GM19463 (cell line): ENCODE data around the gene PDP2.
"Not testable (repeated sequence)": the region's sequence is repeated elsewhere in the genome, so short reads cannot be mapped to it uniquely, and the experiment has no call there.

Experiments used
- ATAC-seq: cut with Tn5 transposase; IDR thresholded peaks from one replicate; pipeline ENCODE4 v1.9.1; 2021; ENCODE audit warnings: mild to moderate bottlenecking, moderate library complexity; ENCODE audit not compliant: unreplicated experiment

Gene PDP2

DNA sequence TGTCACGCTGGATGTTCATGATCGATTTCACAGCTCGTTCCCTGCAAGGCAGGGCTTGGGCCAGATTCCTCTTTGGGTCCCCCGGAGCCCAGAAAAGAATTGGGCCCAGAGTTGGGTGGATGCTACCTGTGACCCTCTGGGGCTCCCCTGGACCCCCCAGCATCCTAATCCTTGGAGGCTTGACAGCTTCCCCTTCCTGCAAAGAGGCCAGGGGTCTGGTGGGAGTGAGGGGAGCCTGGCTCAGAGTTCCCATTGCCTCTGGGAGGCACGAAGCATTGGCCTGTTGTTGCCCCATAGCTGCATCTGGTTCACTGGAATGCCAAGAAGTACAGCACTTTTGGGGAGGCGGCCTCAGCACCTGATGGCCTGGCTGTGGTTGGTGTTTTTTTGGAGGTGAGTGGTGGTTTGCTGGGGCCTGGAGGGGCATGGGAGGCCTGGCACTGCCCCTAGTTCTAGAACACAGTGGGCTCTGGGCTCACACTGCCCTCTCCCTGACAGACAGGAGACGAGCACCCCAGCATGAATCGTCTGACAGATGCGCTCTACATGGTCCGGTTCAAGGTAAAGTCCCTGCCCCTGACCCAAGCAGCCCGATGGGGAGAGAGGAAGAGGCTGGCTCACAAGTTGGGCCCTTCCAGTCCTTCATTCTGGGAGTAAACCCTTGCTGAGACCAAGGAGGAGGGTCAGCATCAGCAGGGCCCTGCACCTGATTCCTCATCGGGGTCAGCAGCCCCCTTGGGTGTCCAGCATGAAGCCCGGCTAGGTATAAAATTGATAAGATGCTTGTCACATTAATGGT is 28.9 kb upstream of the PDP2 start:
- ATAC-seq = no peak

- ATAC-seq = no peak
These were observed 26.8 kb upstream of the PDP2 start for GRCh38 chr16:66853261-66854139.

GRCh38 chr16:66856184-66856730 is 24.1 kb upstream of the PDP2 start:
- ATAC-seq = no peak

DNA sequence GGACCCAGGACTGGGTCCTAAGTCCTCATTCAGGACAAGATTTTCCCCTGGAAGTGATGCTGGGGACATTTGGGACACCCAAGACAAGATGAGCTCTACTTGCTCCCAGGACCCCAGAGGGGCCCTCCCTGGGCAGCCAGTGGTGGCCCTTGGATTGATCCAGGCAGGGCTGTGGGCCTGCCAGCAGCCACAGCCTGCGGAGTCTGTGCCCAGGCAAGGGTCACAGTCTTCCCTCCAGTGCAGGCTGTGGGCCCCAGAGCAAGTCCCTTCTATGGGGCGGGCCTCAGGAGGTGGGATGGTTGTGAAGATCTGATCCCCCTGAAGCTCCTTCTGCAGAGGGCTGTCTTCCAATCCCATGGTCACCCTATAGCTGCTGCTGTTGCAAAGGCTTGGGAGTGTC is 23.5 kb upstream of the PDP2 start:
- no peak for ATAC-seq

- no peak for ATAC-seq
These were observed 22.9 kb upstream of the PDP2 start for GRCh38 chr16:66857437-66857836.

DNA sequence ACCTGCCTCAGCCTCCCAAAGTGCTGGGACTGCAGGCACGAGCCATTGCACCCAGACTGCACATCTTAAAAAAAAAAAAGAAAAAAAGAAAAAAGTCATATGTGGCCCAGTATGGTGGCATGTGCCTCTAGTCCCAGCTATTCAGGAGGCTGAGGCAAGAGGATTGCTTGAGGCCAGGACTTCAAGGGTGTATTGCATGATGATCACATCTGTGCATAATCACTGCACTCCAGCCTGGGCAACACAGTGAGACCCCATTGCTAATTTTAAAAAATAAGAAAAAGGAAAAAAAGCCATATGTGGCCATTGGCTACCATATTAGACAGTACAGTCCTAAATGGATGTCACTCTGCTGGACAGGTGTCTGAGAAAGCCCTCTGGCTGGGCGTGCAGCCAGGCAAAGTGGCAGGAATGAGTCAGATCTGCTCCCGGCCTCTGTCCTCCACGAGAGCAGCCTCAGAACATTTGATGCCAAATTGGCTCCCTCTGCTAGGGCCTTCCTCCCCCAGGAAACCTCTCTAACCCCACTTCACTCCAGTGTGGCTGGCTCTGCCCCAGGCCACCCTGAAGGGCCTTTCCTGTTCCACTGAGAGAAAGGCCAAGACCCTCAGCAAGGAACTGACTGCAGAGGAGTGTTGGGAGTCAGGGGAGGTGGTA is 21.4 kb upstream of the PDP2 start:
- ATAC-seq = peak; percentile 82

GRCh38 chr16:66859397-66860068 is 20.8 kb upstream of the PDP2 start:
- ATAC-seq = no peak

- ATAC-seq = no peak
These were observed 18.2 kb upstream of the PDP2 start for GRCh38 chr16:66862023-66862520.

DNA sequence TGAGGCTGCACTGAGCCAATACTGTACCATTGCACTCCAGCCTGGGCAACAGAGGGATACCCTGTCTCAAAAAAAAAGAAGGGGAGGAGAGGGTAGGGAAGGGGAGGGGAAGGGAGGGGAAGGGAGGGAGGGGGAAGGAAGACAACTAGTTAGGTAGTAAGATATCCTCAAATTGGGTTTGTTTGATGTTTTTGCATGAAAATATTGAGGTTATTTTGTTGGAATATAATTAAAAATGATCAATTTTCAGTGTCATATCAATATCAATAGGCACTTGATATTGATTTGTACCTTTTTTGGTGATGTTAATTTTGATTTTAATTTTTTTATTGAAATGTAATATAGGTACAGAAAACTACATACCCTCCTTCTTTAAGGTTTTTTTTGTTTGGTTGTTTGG is 16.6 kb upstream of the PDP2 start:
- ATAC-seq = no peak

- no peak for ATAC-seq
These were observed 10.9 kb upstream of the PDP2 start for GRCh38 chr16:66869424-66869823.

DNA sequence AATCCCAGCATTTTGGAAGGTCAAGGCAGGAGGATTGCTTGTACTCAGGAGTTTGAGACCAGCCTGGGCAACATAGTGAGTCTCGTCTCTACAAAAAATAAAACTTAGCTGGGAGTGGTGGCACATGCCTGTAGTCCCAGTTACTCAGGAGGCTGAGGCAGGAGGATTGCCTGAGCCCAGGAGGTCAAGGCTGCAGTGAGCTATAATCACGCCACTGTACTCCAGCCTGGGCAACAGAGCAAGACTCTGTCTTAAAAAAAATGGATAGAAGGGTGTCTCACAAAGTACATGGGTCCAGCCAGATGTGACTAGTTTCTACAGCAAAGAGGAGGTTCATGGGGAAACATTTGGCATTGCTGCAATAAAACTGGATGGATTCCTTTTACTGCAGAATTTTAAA is 9.0 kb upstream of the PDP2 start:
- ATAC-seq = not testable (repeated sequence)

DNA sequence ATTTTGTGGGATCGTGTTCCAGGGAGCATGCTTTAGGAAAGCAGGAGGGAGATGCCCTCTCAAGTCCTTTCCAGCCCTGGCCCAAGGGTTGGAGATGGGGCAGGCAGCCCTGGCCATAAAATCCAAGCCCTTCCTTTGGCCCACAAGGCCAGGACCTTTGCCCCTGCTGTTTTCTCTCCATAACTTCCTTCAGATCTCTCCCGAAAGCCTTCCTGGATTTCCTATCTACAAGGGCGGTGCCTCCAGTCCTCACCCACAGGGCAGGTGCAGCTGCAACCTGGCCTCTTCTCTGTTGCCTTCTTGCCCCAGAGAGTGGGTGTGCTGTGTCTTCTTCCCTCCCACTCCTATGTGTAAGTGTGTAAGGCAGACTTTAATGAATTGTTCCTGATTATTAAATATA is 8.5 kb upstream of the PDP2 start:
- no peak for ATAC-seq

GRCh38 chr16:66872559-66872942 is 7.8 kb upstream of the PDP2 start:
- no peak for ATAC-seq

DNA sequence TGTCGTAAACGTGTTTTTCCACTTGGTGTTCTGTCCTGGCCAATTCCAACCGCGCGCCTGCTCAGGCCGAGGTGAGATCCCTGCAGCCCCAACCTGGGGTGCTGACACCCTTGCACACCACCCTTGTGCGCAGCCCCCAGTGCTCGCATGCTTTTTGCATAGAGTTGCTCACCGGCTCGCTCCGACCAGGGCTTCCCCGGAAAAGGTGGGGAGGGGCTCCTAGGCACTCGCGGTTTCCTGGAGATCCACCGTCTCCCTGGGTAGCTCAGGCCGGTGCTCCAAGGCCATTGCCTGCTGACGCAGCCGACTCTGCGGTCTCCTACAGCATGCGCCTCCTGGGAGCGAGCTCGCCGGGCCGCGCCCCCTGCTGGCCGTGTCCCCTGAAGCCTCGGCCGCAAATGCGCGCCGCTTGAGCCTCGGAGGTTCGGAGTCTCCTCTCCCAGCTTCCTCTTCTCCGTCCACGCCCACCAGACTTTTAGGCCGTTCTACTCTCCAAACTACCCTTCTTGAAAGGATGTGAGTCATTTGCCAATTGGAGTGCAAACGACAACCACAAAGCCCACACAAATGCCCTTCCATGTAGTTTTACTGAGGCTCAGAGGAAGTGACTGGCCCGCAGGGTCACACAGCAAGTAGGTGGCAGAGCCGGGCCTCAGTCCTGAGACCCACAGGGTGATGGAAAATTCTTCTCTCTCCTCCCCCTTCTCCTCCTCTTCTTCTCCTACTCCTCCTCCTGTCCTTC is 7.2 kb upstream of the PDP2 start:
- peak; percentile 80 for ATAC-seq

DNA sequence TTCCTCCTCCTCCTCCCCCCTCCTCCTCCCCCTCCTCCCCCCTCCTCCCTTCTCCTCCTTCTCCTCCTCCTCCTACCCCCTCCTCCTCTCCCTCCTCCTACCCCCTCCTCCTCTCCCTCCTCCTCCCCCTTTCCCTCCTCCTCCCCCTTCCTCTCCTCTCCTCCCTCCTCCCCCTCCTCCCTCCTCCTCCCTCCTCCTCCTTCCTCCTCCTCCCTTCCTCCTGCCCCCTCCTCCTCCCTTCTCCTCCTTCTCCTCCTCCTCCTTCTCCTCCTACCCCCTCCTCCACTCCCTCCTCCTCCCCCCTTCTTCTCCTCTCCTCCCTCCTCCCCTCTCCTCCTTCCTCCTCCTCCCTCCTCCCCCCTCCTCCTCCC is 6.6 kb upstream of the PDP2 start:
- no peak for ATAC-seq

GRCh38 chr16:66874079-66874775 is 6.1 kb upstream of the PDP2 start:
- ATAC-seq = no peak

DNA sequence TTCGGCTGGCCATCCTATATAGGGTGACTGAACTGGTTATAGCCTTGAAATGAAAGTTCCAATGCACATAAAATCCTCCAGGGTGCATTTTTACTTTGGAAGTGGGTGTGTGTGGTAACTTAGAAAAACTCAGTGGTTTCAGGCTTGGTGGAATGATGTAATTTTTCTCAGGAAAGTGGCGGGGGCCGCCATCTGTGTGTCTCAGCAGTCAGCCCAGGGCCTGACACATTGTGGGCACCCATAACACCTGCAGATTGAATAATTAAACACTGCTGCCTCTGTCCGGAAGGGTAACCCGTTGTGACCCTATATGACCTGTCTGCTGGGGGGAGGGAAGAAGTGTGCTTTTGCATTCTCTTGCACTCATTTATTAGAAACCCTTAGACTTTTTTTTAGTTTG is 2.2 kb upstream of the PDP2 start:
- ATAC-seq = peak; percentile 24

- ATAC-seq = no peak
These were observed 701 bp downstream of the PDP2 start for GRCh38 chr16:66881014-66881417.

DNA sequence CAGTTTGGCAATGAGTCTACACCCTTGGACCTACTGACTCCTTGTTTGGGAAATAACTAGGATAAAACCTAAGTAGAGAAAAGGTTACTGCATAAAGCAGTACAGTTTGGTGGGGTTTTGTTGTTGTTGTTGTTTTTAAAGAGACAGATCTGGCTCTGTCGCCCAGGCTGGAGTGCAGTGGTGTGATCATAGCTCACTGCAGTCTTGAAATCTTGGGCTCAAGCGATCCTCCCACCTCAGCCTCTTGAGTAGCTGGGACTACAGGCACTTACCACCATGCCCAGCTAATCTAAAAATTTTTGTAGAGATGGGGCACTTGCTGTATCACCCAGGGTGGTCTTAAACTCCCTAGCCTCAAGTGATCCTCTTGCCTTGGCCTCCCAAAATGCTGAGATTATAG is 1.2 kb downstream of the PDP2 start:
- no peak for ATAC-seq
